IMR-90 (cell line): ENCODE data around the gene VPS37C. TPM values are rescaled to one million over a fixed set of nuclear protein-coding genes. Genes with fewer than 3 reads are reported as not detected.

ENCODE experiments used
- ATAC-seq: fragments of 200-7000 bp; cut with Tn5 transposase; 2 replicates; pipeline ENCODE4 v1.9.1; 2020; ENCODE audit warnings: low read depth, mild to moderate bottlenecking, moderate library complexity
- BruUV-seq: library from RNA; stranded (reverse); fragments of 400-500 nt; replicated peaks from 2 replicates; lab custom pipeline; 2021; lab: Mats Ljungman, UMichigan
- CTCF ChIA-PET: fragments of 300-600 bp; formaldehyde crosslinking; extraction: SDS; loops from one replicate; lab custom pipeline; 2021; ENCODE audit warnings: antibody characterized with exemption; lab: Yijun Ruan, JAX
- POLR2A ChIA-PET: fragments of 300-600 bp; sonication (Branson Sonifier 250); formaldehyde crosslinking; loops from one replicate; lab custom pipeline; 2022; ENCODE audit warnings: antibody characterized with exemption; ENCODE audit not compliant: unreplicated experiment; lab: Charles Lee
- DNase-seq: peaks from one replicate; pipeline ENCODE4 v3.0.0; 2013
- H2AFZ ChIP-seq: replicated peaks from 2 replicates; pipeline ENCODE3; 2013; ENCODE audit warnings: low read length, mild to moderate bottlenecking; ENCODE audit not compliant: poor library complexity
- H2AK5ac ChIP-seq: 2 replicates; pipeline ENCODE4 v1.6.1; 2013; ENCODE audit warnings: low read depth, low read length, inconsistent platforms
- H2AK9ac ChIP-seq: replicated peaks from 2 replicates; pipeline ENCODE3; 2013; ENCODE audit warnings: mild to moderate bottlenecking, low read depth, low read length, moderate library complexity; ENCODE audit not compliant: poor library complexity
- H2BK120ac ChIP-seq: 2 replicates; pipeline ENCODE4 v1.6.1; 2013; ENCODE audit warnings: low read depth, low read length, inconsistent platforms
- H2BK15ac ChIP-seq: 3 replicates; pipeline ENCODE4 v1.6.1; 2013; ENCODE audit warnings: low read depth, low read length, inconsistent platforms
- H2BK20ac ChIP-seq: 2 replicates; pipeline ENCODE4 v1.6.1; 2013; ENCODE audit warnings: low read depth, mild to moderate bottlenecking, inconsistent platforms, low read length, moderate library complexity
- H2BK5ac ChIP-seq: 2 replicates; pipeline ENCODE4 v1.6.1; 2013; ENCODE audit warnings: mild to moderate bottlenecking, low read depth, low read length, inconsistent platforms; ENCODE audit not compliant: poor library complexity, severe bottlenecking
- H3K14ac ChIP-seq: replicated peaks from 2 replicates; pipeline ENCODE4 v1.6.1; 2013; ENCODE audit warnings: low read depth, low read length, inconsistent platforms
- H3K18ac ChIP-seq: 2 replicates; pipeline ENCODE4 v1.6.1; 2013; ENCODE audit warnings: low read depth, low read length, control low read depth
- H3K23ac ChIP-seq: 2 replicates; pipeline ENCODE4 v1.6.1; 2013; ENCODE audit warnings: low read depth, low read length, inconsistent platforms
- H3K27ac ChIP-seq: 2 replicates; pipeline ENCODE4 v1.5.1; 2013; ENCODE audit warnings: mild to moderate bottlenecking, control low read depth, low read length; ENCODE audit not compliant: insufficient read depth
- H3K27me3 ChIP-seq: 2 replicates; pipeline ENCODE4 v1.6.1; 2013; ENCODE audit warnings: low read length; ENCODE audit not compliant: control insufficient read depth, insufficient read depth
- H3K36me3 ChIP-seq: 2 replicates; pipeline ENCODE4 v1.6.1; 2013; ENCODE audit warnings: low read length, mixed read lengths; ENCODE audit not compliant: control insufficient read depth, insufficient read depth
- H3K4ac ChIP-seq: 2 replicates; pipeline ENCODE4 v1.6.1; 2013; ENCODE audit warnings: low read depth, low read length, inconsistent platforms
- H3K4me1 ChIP-seq: 2 replicates; pipeline ENCODE4 v1.6.1; 2013; ENCODE audit warnings: low read length, mixed read lengths; ENCODE audit not compliant: control insufficient read depth, insufficient read depth
- H3K4me2 ChIP-seq: 2 replicates; pipeline ENCODE4 v1.6.1; 2013; ENCODE audit warnings: low read depth, mild to moderate bottlenecking, control low read depth, low read length, moderate library complexity
- H3K4me3 ChIP-seq: 2 replicates; pipeline ENCODE4 v1.5.1; 2013; ENCODE audit warnings: low read depth, mild to moderate bottlenecking, control low read depth, low read length, moderate library complexity; ENCODE audit not compliant: insufficient read depth
- H3K56ac ChIP-seq: 2 replicates; pipeline ENCODE4 v1.6.1; 2013; ENCODE audit warnings: low read length, inconsistent platforms; ENCODE audit not compliant: insufficient read depth; ENCODE audit errors: extremely low read depth
- H3K79me1 ChIP-seq, 2 experiments: 2 replicates each; pipeline ENCODE4 v1.6.1; 2013; ENCODE audit warnings: low read length in 2 of 2, inconsistent platforms in 1 of 2, low read depth in 1 of 2
- H3K9ac ChIP-seq: 2 replicates; pipeline ENCODE4 v1.6.1; 2013; ENCODE audit warnings: low read depth, low read length, control low read depth
- H3K9me1 ChIP-seq: 2 replicates; pipeline ENCODE4 v1.6.1; 2013; ENCODE audit warnings: low read length, inconsistent platforms; ENCODE audit not compliant: insufficient read depth
- H3K9me3 ChIP-seq: 2 replicates; pipeline ENCODE4 v1.6.1; 2013; ENCODE audit warnings: low read length; ENCODE audit not compliant: control insufficient read depth, insufficient read depth
- H4K20me1 ChIP-seq: 2 replicates; pipeline ENCODE4 v1.6.1; 2013; ENCODE audit warnings: low read length, inconsistent platforms; ENCODE audit not compliant: insufficient read depth
- H4K5ac ChIP-seq: 2 replicates; pipeline ENCODE4 v1.6.1; 2013; ENCODE audit warnings: mild to moderate bottlenecking, low read depth, low read length, control low read depth
- H4K8ac ChIP-seq, 2 experiments: 2 replicates each; pipeline ENCODE4 v1.6.1; 2013; ENCODE audit warnings: low read depth in 2 of 2, low read length in 2 of 2, control low read depth in 1 of 2, inconsistent platforms in 1 of 2
- H4K91ac ChIP-seq: 2 replicates; pipeline ENCODE4 v1.6.1; 2013; ENCODE audit warnings: low read depth, low read length, inconsistent platforms; ENCODE audit not compliant: insufficient read depth
- BHLHE40 ChIP-seq: fragments of 150-350 bp; IDR thresholded peaks from 2 replicates; pipeline ENCODE4 v1.6.1; 2016; ENCODE audit warnings: mild to moderate bottlenecking, low read depth, low read length
- MAFK ChIP-seq: IDR thresholded peaks from 2 replicates; pipeline ENCODE4 v1.6.1; 2012; ENCODE audit warnings: low read depth, low read length, improper control_type of control experiment
- MAZ ChIP-seq: IDR thresholded peaks from 2 replicates; pipeline ENCODE4 v1.6.1; 2012; ENCODE audit warnings: low read depth, mild to moderate bottlenecking, low read length, improper control_type of control experiment, moderate library complexity, borderline replicate concordance
- MXI1 ChIP-seq: IDR thresholded peaks from 2 replicates; pipeline ENCODE4 v1.6.1; 2012; ENCODE audit warnings: low read depth, mild to moderate bottlenecking, low read length, moderate library complexity, borderline replicate concordance
- NFE2L2 ChIP-seq: fragments of 150-350 bp; IDR thresholded peaks from 2 replicates; pipeline ENCODE4 v1.6.1; 2016; ENCODE audit warnings: low read depth, mild to moderate bottlenecking, low read length
- RAD21 ChIP-seq: IDR thresholded peaks from 2 replicates; pipeline ENCODE4 v1.6.1; 2012; ENCODE audit warnings: low read length, improper control_type of control experiment
- RCOR1 ChIP-seq: IDR thresholded peaks from 2 replicates; pipeline ENCODE4 v1.6.1; 2012; ENCODE audit warnings: mild to moderate bottlenecking, low read length, improper control_type of control experiment; ENCODE audit not compliant: insufficient replicate concordance
- WGBS, 2 experiments: methylation state at CpG; one replicate each; pipeline versions ENCODE4 v1.1.5 to v1.1.7; 2013; ENCODE audit warnings: missing lambda C conversion rate in 2 of 2; ENCODE audit not compliant: insufficient read length in 1 of 2; ENCODE audit errors: extremely low coverage in 2 of 2; 5-methylcytosine and 5-hydroxymethylcytosine counted together
- dilution Hi-C: fragments of 300-500 bp; cut with HindIII; formaldehyde crosslinking; loops from one replicate; pipeline ENCODE4 v1.14.3; 2018; ENCODE audit warnings: low sequenced_read_pairs; ENCODE audit not compliant: unreplicated experiment
- in situ Hi-C: fragments of 300-500 bp; cut with MboI; formaldehyde crosslinking; loops from 3 replicates; pipeline ENCODE4 v1.14.3; 2019; ENCODE audit warnings: low sequenced_read_pairs, inconsistent platforms, mixed read lengths
- intact Hi-C: fragments of 100-400 bp; cut with micrococcal nuclease; formaldehyde crosslinking; loops from 2 replicates; pipeline ENCODE4 v1.10.0; 2022
- polyA plus RNA-seq, 3 experiments: library from polyadenylated mRNA; depleted of rRNA; stranded (reverse); fragments of >200 nt; gene quantifications; 2 replicates each; pipeline ENCODE4 v1.2.3, GENCODE V29; 2012; ENCODE audit warnings: low replicate concordance in 1 of 3
- total RNA-seq: library from RNA; depleted of rRNA; stranded (reverse); fragments of >200 nt; gene quantifications from 2 replicates; pipeline ENCODE4 v1.2.3, GENCODE V29; 2012
- TF ChIP-seq, protein P1 (sequence below): fragments of 150-350 bp; IDR thresholded peaks from 2 replicates; pipeline ENCODE4 v1.6.1; 2017; ENCODE audit warnings: mild to moderate bottlenecking, antibody characterized with exemption, low read length, low read depth

VPS37C gene
- total and polyA plus RNA-seq, 2 of the 4 experiments (the other 2 are of a cell fraction), result 3.2 to 13.2 TPM

GRCh38 chr11:61134801-61135257 is 26.4 kb downstream of the VPS37C start:
- Histone ChIP-seq H3K56ac (no peak overlapping the region), H3K14ac (no peak overlapping the region), H2BK20ac (no peak overlapping the region), H3K4ac (no peak overlapping the region), H3K4me2 (no peak overlapping the region), H3K36me3 (peaks cover 21% of the 10 kb centered on the region), H2AFZ (no peak overlapping the region), H3K4me1 (peaks cover 8% of the 10 kb centered on the region), H2AK5ac (no peak overlapping the region), H3K4me3 (no peak overlapping the region), H3K9me3 (no peaks in the 10 kb centered on the region), H4K5ac (no peak overlapping the region), H2BK5ac (no peak overlapping the region), H4K8ac (no peak overlapping the region), H3K27ac (no peak overlapping the region), H4K20me1 (peaks cover 58% of the 10 kb centered on the region), H3K79me1 (peaks cover 9 to 47% of the 10 kb centered on the region in 2 experiments; a peak in 3 of 4 replicates), H3K9me1 (peaks cover 6% of the 10 kb centered on the region; the same call in 1 of the 2 replicates), H3K9ac (no peak overlapping the region), H2AK9ac (no peak overlapping the region), H2BK15ac (no peak overlapping the region), H4K91ac (no peak overlapping the region), H3K18ac (no peak overlapping the region), H2BK120ac (no peak overlapping the region), H3K23ac (no peak overlapping the region), H3K27me3 (no peaks in the 10 kb centered on the region)
- ATAC-seq, result no peak
- ChIA-PET CTCF (no interaction called here), POLR2A (no interaction called here)
- TF ChIP-seq NFE2L2, result no peak
- TF ChIP-seq MAFK, result no peak
- no peak for TF ChIP-seq RCOR1
- no peak for TF ChIP-seq RAD21
- TF ChIP-seq MAZ, result no peak
- TF ChIP-seq, protein P1, sequence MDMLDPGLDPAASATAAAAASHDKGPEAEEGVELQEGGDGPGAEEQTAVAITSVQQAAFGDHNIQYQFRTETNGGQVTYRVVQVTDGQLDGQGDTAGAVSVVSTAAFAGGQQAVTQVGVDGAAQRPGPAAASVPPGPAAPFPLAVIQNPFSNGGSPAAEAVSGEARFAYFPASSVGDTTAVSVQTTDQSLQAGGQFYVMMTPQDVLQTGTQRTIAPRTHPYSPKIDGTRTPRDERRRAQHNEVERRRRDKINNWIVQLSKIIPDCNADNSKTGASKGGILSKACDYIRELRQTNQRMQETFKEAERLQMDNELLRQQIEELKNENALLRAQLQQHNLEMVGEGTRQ, result no peak
- no peak for TF ChIP-seq MXI1
- no peak for TF ChIP-seq BHLHE40
- intact Hi-C loops, result no loop called here
- DNase-seq, result no peak
- no TSS peak for BruUV-seq
- dilution Hi-C loops, result no loop called here
- 98% methylated on average over 7 of the region's 12 CpGs; no CpG with 5 or more reads in 1 of the 2 experiments for WGBS, 2 experiments
- in situ Hi-C loops, result no loop called here
